Stimulated activated CD4-positive, alpha-beta T cell treated with anti-CD3 and anti-CD28 coated beads, Interleukin-2, amount 100 ng/mL, for 4 hours (primary cell): ENCODE data around the gene PAPSS1.
"Not testable (repeated sequence)": the region's sequence is repeated elsewhere in the genome, so short reads cannot be mapped to it uniquely, and the experiment has no call there.

Experiments used
- DNase-seq: peaks from one replicate; pipeline ENCODE4 v3.0.0-alpha.2; 2020; ENCODE audit warnings: low read depth

The PAPSS1 gene

GRCh38 chr4:107726131-107726925, 6.3 kb upstream of the PAPSS1 start:
- not testable (repeated sequence) for DNase-seq

GRCh38 chr4:107725281-107725859, 5.3 kb upstream of the PAPSS1 start:
- DNase-seq = no peak

GRCh38 chr4:107723331-107723730, 3.3 kb upstream of the PAPSS1 start:
- DNase-seq = not testable (repeated sequence)

- DNase-seq = peak; percentile 32
Measured at GRCh38 chr4:107721436-107722100, 1.5 kb upstream of the PAPSS1 start.

- no peak for DNase-seq
Measured at GRCh38 chr4:107719207-107719921, 670 bp downstream of the PAPSS1 start.

- no peak for DNase-seq
Measured at GRCh38 chr4:107718351-107718965, 1.6 kb downstream of the PAPSS1 start.

GRCh38 chr4:107714256-107714655, 5.8 kb downstream of the PAPSS1 start:
- DNase-seq = no peak

- DNase-seq = no peak
Measured at GRCh38 chr4:107712236-107712635, 7.8 kb downstream of the PAPSS1 start.

- no peak for DNase-seq
Measured at GRCh38 chr4:107711831-107712230, 8.2 kb downstream of the PAPSS1 start.

GRCh38 chr4:107710493-107711459, 9.3 kb downstream of the PAPSS1 start:
- no peak for DNase-seq

- DNase-seq = no peak
Measured at GRCh38 chr4:107709916-107710315, 10.1 kb downstream of the PAPSS1 start.

- DNase-seq = no peak
Measured at GRCh38 chr4:107708225-107708624, 11.8 kb downstream of the PAPSS1 start.

GRCh38 chr4:107705742-107706556, 14.1 kb downstream of the PAPSS1 start:
- no peak for DNase-seq

GRCh38 chr4:107701565-107701964, 18.5 kb downstream of the PAPSS1 start:
- no peak for DNase-seq

- DNase-seq = no peak
Measured at GRCh38 chr4:107699466-107700206, 20.4 kb downstream of the PAPSS1 start.

GRCh38 chr4:107696187-107696586, 23.8 kb downstream of the PAPSS1 start:
- not testable (repeated sequence) for DNase-seq

- DNase-seq = no peak
Measured at GRCh38 chr4:107693132-107693531, 26.9 kb downstream of the PAPSS1 start.

- DNase-seq = no peak
Measured at GRCh38 chr4:107692202-107692601, 27.8 kb downstream of the PAPSS1 start.

- no peak for DNase-seq
Measured at GRCh38 chr4:107691378-107691777, 28.7 kb downstream of the PAPSS1 start.
